Activated naive CD8-positive, alpha-beta T cell treated with anti-CD3 and anti-CD28 coated beads for 36 hours (primary cell): ENCODE data around the gene BACE2. TPM values are rescaled to one million over a fixed set of nuclear protein-coding genes. Genes with fewer than 3 reads are reported as not detected.
A peak's percentile ranks its signal among the peaks of the same experiment; 100 is the strongest.
"Not testable (repeated sequence)": the region's sequence is repeated elsewhere in the genome, so short reads cannot be mapped to it uniquely, and the experiment has no call there.

ENCODE experiments used
- DNase-seq: peaks from one replicate; pipeline ENCODE4 v3.0.0; 2021
- H3K27ac Mint-ChIP-seq: one replicate; pipeline ENCODE4 v1.8.0; 2022; ENCODE audit warnings: mild to moderate bottlenecking, moderate library complexity, mixed read lengths
- H3K27me3 Mint-ChIP-seq: one replicate; pipeline ENCODE4 v1.8.0; 2022; ENCODE audit warnings: mild to moderate bottlenecking, mixed read lengths
- H3K36me3 Mint-ChIP-seq: one replicate; pipeline ENCODE4 v1.8.0; 2021; ENCODE audit warnings: mild to moderate bottlenecking, mixed read lengths
- H3K4me1 Mint-ChIP-seq: one replicate; pipeline ENCODE4 v1.8.0; 2021; ENCODE audit warnings: mixed read lengths
- H3K4me3 Mint-ChIP-seq: one replicate; pipeline ENCODE4 v1.8.0; 2022; ENCODE audit warnings: mild to moderate bottlenecking, moderate library complexity, mixed read lengths
- H3K9me3 Mint-ChIP-seq: one replicate; pipeline ENCODE4 v1.8.0; 2022; ENCODE audit warnings: mixed read lengths
- total RNA-seq, 2 experiments: library from RNA; stranded (reverse); gene quantifications; one replicate each; pipeline ENCODE4 v1.2.3, GENCODE V29; 2021

BACE2 gene
- total RNA-seq, 2 experiments from 2014 or later, result 1.8 to 2.0 TPM

GRCh38 chr21:41277196-41277595, 109.2 kb downstream of the BACE2 start:
- peaks cover 4% of the 10 kb centered on the region for H3K36me3 Mint-ChIP-seq
- peaks cover 5% of the 10 kb centered on the region for H3K27me3 Mint-ChIP-seq
- no peak overlapping the region for H3K27ac Mint-ChIP-seq
- no peak for DNase-seq
- H3K9me3 Mint-ChIP-seq, result peaks cover 8% of the 10 kb centered on the region
- no peaks in the 10 kb centered on the region for H3K4me1 Mint-ChIP-seq
- H3K4me3 Mint-ChIP-seq, result no peak overlapping the region

GRCh38 chr21:41277846-41278245, 109.9 kb downstream of the BACE2 start:
- H3K4me3 Mint-ChIP-seq, result no peak overlapping the region
- DNase-seq, result no peak
- peaks cover 2% of the 10 kb centered on the region for H3K9me3 Mint-ChIP-seq
- peaks cover 9% of the 10 kb centered on the region for H3K27me3 Mint-ChIP-seq
- no peaks in the 10 kb centered on the region for H3K4me1 Mint-ChIP-seq
- peaks cover under 1% of the 10 kb centered on the region for H3K36me3 Mint-ChIP-seq
- H3K27ac Mint-ChIP-seq, result no peak overlapping the region

GRCh38 chr21:41280115-41280919, 112.4 kb downstream of the BACE2 start:
- H3K4me3 Mint-ChIP-seq, result no peak overlapping the region
- H3K36me3 Mint-ChIP-seq, result no peaks in the 10 kb centered on the region
- H3K27me3 Mint-ChIP-seq, result peaks cover 13% of the 10 kb centered on the region
- H3K4me1 Mint-ChIP-seq, result peaks cover 2% of the 10 kb centered on the region
- no peak for DNase-seq
- H3K9me3 Mint-ChIP-seq, result no peaks in the 10 kb centered on the region
- peak overlapping the region; percentile 27 for H3K27ac Mint-ChIP-seq

- Mint-ChIP-seq H3K27me3 (peaks cover 13% of the 10 kb centered on the region), H3K27ac (no peak overlapping the region), H3K4me3 (no peak overlapping the region), H3K36me3 (no peaks in the 10 kb centered on the region), H3K9me3 (no peaks in the 10 kb centered on the region), H3K4me1 (peaks cover 2% of the 10 kb centered on the region)
- no peak for DNase-seq
Measured at GRCh38 chr21:41282412-41282811, 114.5 kb downstream of the BACE2 start.

- H3K9me3 Mint-ChIP-seq, result no peaks in the 10 kb centered on the region
- DNase-seq, result peak; percentile 11
- peaks cover 2% of the 10 kb centered on the region for H3K4me1 Mint-ChIP-seq
- H3K27ac Mint-ChIP-seq, result no peak overlapping the region
- no peak overlapping the region for H3K4me3 Mint-ChIP-seq
- H3K27me3 Mint-ChIP-seq, result peaks cover 13% of the 10 kb centered on the region
- no peaks in the 10 kb centered on the region for H3K36me3 Mint-ChIP-seq
Measured at GRCh38 chr21:41283211-41283818, 115.4 kb downstream of the BACE2 start.

GRCh38 chr21:41289431-41289830, 121.5 kb downstream of the BACE2 start:
- H3K27me3 Mint-ChIP-seq, result peaks cover 10% of the 10 kb centered on the region
- DNase-seq, result no peak
- no peak overlapping the region for H3K4me3 Mint-ChIP-seq
- H3K9me3 Mint-ChIP-seq, result no peaks in the 10 kb centered on the region
- H3K27ac Mint-ChIP-seq, result no peak overlapping the region
- peaks cover 3% of the 10 kb centered on the region for H3K4me1 Mint-ChIP-seq
- no peaks in the 10 kb centered on the region for H3K36me3 Mint-ChIP-seq

GRCh38 chr21:41290106-41290799, 122.3 kb downstream of the BACE2 start:
- no peak overlapping the region for H3K4me3 Mint-ChIP-seq
- no peaks in the 10 kb centered on the region for H3K36me3 Mint-ChIP-seq
- peaks cover 3% of the 10 kb centered on the region for H3K4me1 Mint-ChIP-seq
- no peak overlapping the region for H3K27ac Mint-ChIP-seq
- H3K27me3 Mint-ChIP-seq, result peaks cover 14% of the 10 kb centered on the region
- no peaks in the 10 kb centered on the region for H3K9me3 Mint-ChIP-seq
- no peak for DNase-seq

GRCh38 chr21:41294548-41295231, 126.7 kb downstream of the BACE2 start:
- peaks cover 14% of the 10 kb centered on the region for H3K27me3 Mint-ChIP-seq
- H3K27ac Mint-ChIP-seq, result no peak overlapping the region
- no peaks in the 10 kb centered on the region for H3K9me3 Mint-ChIP-seq
- no peak for DNase-seq
- no peak overlapping the region for H3K4me3 Mint-ChIP-seq
- peaks cover 3% of the 10 kb centered on the region for H3K4me1 Mint-ChIP-seq
- H3K36me3 Mint-ChIP-seq, result no peaks in the 10 kb centered on the region

GRCh38 chr21:41295721-41296254, 127.8 kb downstream of the BACE2 start:
- no peak for DNase-seq
- Mint-ChIP-seq H3K4me1 (peaks cover 3% of the 10 kb centered on the region), H3K4me3 (no peak overlapping the region), H3K27ac (no peak overlapping the region), H3K36me3 (no peaks in the 10 kb centered on the region), H3K27me3 (peaks cover 14% of the 10 kb centered on the region), H3K9me3 (no peaks in the 10 kb centered on the region)

GRCh38 chr21:41302976-41303375, 135.0 kb downstream of the BACE2 start:
- no peaks in the 10 kb centered on the region for H3K36me3 Mint-ChIP-seq
- no peaks in the 10 kb centered on the region for H3K4me1 Mint-ChIP-seq
- no peaks in the 10 kb centered on the region for H3K27me3 Mint-ChIP-seq
- no peak for DNase-seq
- no peaks in the 10 kb centered on the region for H3K9me3 Mint-ChIP-seq
- H3K4me3 Mint-ChIP-seq, result no peak overlapping the region
- no peak overlapping the region for H3K27ac Mint-ChIP-seq

- DNase-seq, result no peak
- Mint-ChIP-seq H3K27me3 (no peaks in the 10 kb centered on the region), H3K4me1 (no peaks in the 10 kb centered on the region), H3K9me3 (no peaks in the 10 kb centered on the region), H3K27ac (no peak overlapping the region), H3K36me3 (no peaks in the 10 kb centered on the region), H3K4me3 (no peak overlapping the region)
Measured at GRCh38 chr21:41304068-41304720, 136.2 kb downstream of the BACE2 start.

GRCh38 chr21:41307219-41307618, 139.3 kb downstream of the BACE2 start:
- H3K27me3 Mint-ChIP-seq, result peaks cover 3% of the 10 kb centered on the region
- no peak overlapping the region for H3K27ac Mint-ChIP-seq
- no peak overlapping the region for H3K4me3 Mint-ChIP-seq
- H3K4me1 Mint-ChIP-seq, result no peaks in the 10 kb centered on the region
- DNase-seq, result no peak
- no peaks in the 10 kb centered on the region for H3K36me3 Mint-ChIP-seq
- no peaks in the 10 kb centered on the region for H3K9me3 Mint-ChIP-seq

- H3K9me3 Mint-ChIP-seq, H3K4me1 Mint-ChIP-seq, H3K27ac Mint-ChIP-seq, DNase-seq, H3K36me3 Mint-ChIP-seq, H3K4me3 Mint-ChIP-seq: not testable (repeated sequence)
- H3K27me3 Mint-ChIP-seq, result peaks cover 35% of the 10 kb centered on the region
Measured at GRCh38 chr21:41313285-41314164, 145.6 kb downstream of the BACE2 start.

GRCh38 chr21:41315726-41316125, 147.8 kb downstream of the BACE2 start:
- Mint-ChIP-seq H3K4me3 (no peak overlapping the region), H3K36me3 (no peaks in the 10 kb centered on the region), H3K9me3 (no peaks in the 10 kb centered on the region), H3K27me3 (peaks cover 35% of the 10 kb centered on the region), H3K27ac (no peak overlapping the region), H3K4me1 (no peaks in the 10 kb centered on the region)
- no peak for DNase-seq
